GM12878 (cell line): ENCODE data around the gene TFCP2L1. TPM values are rescaled to one million over a fixed set of nuclear protein-coding genes. Genes with fewer than 3 reads are reported as not detected.

ENCODE experiments used
- ATAC-seq: fragments of 200-7000 bp; cut with Tn5 transposase; 3 replicates; pipeline ENCODE4 v1.9.1; 2020; ENCODE audit warnings: mild to moderate bottlenecking, moderate library complexity
- BruUV-seq: library from RNA; stranded (reverse); fragments of 400-500 nt; replicated peaks from 2 replicates; lab custom pipeline; 2021; lab: Mats Ljungman, UMichigan
- CTCF ChIA-PET: fragments of 300-600 bp; sonication (Branson Sonifier 250); formaldehyde crosslinking; extraction: SDS; loops from one replicate; lab custom pipeline; 2021; ENCODE audit warnings: inconsistent platforms; lab: Yijun Ruan, JAX
- POLR2A ChIA-PET: fragments of 350-600 bp; formaldehyde crosslinking; extraction: SDS; loops from one replicate; lab custom pipeline; 2021; ENCODE audit warnings: inconsistent platforms; lab: Charles Lee
- RAD21 ChIA-PET: fragments of 300-600 bp; sonication (Branson Sonifier 250); formaldehyde crosslinking; loops from one replicate; lab custom pipeline; 2023; ENCODE audit warnings: antibody characterized with exemption; ENCODE audit not compliant: unreplicated experiment; lab: Charles Lee
- SMC1A ChIA-PET: fragments of 300-600 bp; sonication (Branson Sonifier 250); formaldehyde crosslinking; loops from one replicate; lab custom pipeline; 2023; ENCODE audit not compliant: unreplicated experiment, uncharacterized antibody; lab: Charles Lee
- DNase-seq: peaks from one replicate; pipeline ENCODE4 v3.0.0-alpha.2; 2011; ENCODE audit warnings: low read depth, low spot score
- FAIRE-seq: peaks from 3 replicates; lab custom pipeline; 2011; peaks lifted over from hg19 to GRCh38; lab: Jason Lieb, UNC
- H2AFZ ChIP-seq: 2 replicates; pipeline ENCODE4 v1.6.0; 2011; ENCODE audit warnings: low read depth, low read length, control low read depth; ENCODE audit not compliant: control insufficient read depth
- H3K27ac ChIP-seq: 2 replicates; pipeline ENCODE4 v1.5.1; 2011; ENCODE audit warnings: control low read depth; ENCODE audit not compliant: control insufficient read depth, insufficient read depth
- H3K27me3 ChIP-seq, 2 experiments: replicated peaks in 1 of 2; 2 replicates each; pipeline versions ENCODE4 v1.6.0 to v1.6.1; 2011; ENCODE audit warnings: low read length in 1 of 2; ENCODE audit not compliant: control insufficient read depth in 2 of 2, insufficient read depth in 2 of 2
- H3K36me3 ChIP-seq, 2 experiments: 2 replicates each; pipeline ENCODE4 v1.5.1; 2011; ENCODE audit warnings: low read length in 1 of 2; ENCODE audit not compliant: control insufficient read depth in 2 of 2, insufficient read depth in 2 of 2
- H3K4me1 ChIP-seq: 2 replicates; pipeline ENCODE4 v1.6.1; 2011; ENCODE audit warnings: mild to moderate bottlenecking, low read length, moderate library complexity, mixed read lengths; ENCODE audit not compliant: control insufficient read depth, insufficient read depth
- H3K4me2 ChIP-seq: 2 replicates; pipeline ENCODE4 v1.6.0; 2011; ENCODE audit warnings: control low read depth; ENCODE audit not compliant: control insufficient read depth, insufficient read depth
- H3K4me3 ChIP-seq: fragments of 200-600 bp; sonication (generic); 2 replicates; pipeline ENCODE4 v1.5.1; 2016
- H3K79me2 ChIP-seq: 2 replicates; pipeline ENCODE4 v1.6.0; 2011; ENCODE audit warnings: low read length; ENCODE audit not compliant: control insufficient read depth, insufficient read depth
- H3K9ac ChIP-seq: 2 replicates; pipeline ENCODE4 v1.8.0; 2011; ENCODE audit warnings: low read length, control low read depth, mixed read lengths; ENCODE audit not compliant: control insufficient read depth, insufficient read depth
- H3K9me3 ChIP-seq: replicated peaks from 3 replicates; pipeline ENCODE4 v1.5.1; 2011; ENCODE audit warnings: mild to moderate bottlenecking, low read length; ENCODE audit not compliant: control insufficient read depth, insufficient read depth
- H4K20me1 ChIP-seq: 2 replicates; pipeline ENCODE4 v1.6.0; 2011; ENCODE audit not compliant: control insufficient read depth, insufficient read depth
- CREM ChIP-seq: IDR thresholded peaks from 2 replicates; pipeline ENCODE4 v1.6.1; 2014; ENCODE audit warnings: antibody characterized with exemption, low read depth
- EP300 ChIP-seq, 2 experiments: fragments of 150-350 bp in 1 of 2; IDR thresholded peaks; 2 replicates each; pipeline ENCODE4 v1.6.1; 2011 to 2012; ENCODE audit warnings: low read depth in 2 of 2, low read length in 2 of 2, borderline replicate concordance in 1 of 2, improper control_type of control experiment in 1 of 2, inconsistent platforms in 1 of 2; ENCODE audit not compliant: control insufficient read depth in 1 of 2
- HCFC1 ChIP-seq: fragments of 150-350 bp; IDR thresholded peaks from 2 replicates; pipeline ENCODE4 v1.6.1; 2014; ENCODE audit warnings: low read length
- IKZF1 ChIP-seq: fragments of 450-650 bp; conservative IDR thresholded peaks from 2 replicates; pipeline ENCODE4 v1.6.1; 2017; ENCODE audit warnings: antibody characterized with exemption, mild to moderate bottlenecking
- LARP7 ChIP-seq: fragments of 450-650 bp; IDR thresholded peaks from 2 replicates; pipeline ENCODE4 v1.6.1; 2017; ENCODE audit warnings: mild to moderate bottlenecking
- MTA2 ChIP-seq: fragments of 450-650 bp; IDR thresholded peaks from 2 replicates; pipeline ENCODE4 v1.6.1; 2016; ENCODE audit warnings: low read depth, mild to moderate bottlenecking, moderate library complexity
- MYC ChIP-seq: IDR thresholded peaks from 2 replicates; pipeline ENCODE4 v1.6.1; 2011; ENCODE audit warnings: mild to moderate bottlenecking, low read length, moderate library complexity, inconsistent platforms; ENCODE audit not compliant: insufficient read depth, insufficient replicate concordance, insufficient read length, severe bottlenecking
- NFXL1 ChIP-seq: fragments of 450-650 bp; IDR thresholded peaks from 2 replicates; pipeline ENCODE4 v1.6.1; 2017; ENCODE audit warnings: antibody characterized with exemption, mild to moderate bottlenecking, borderline replicate concordance
- NRF1 ChIP-seq: conservative IDR thresholded peaks from 2 replicates; pipeline ENCODE4 v1.6.1; 2011; ENCODE audit warnings: mild to moderate bottlenecking, low read depth, low read length, improper control_type of control experiment
- RAD51 ChIP-seq: fragments of 450-650 bp; IDR thresholded peaks from 2 replicates; pipeline ENCODE4 v1.6.1; 2016; ENCODE audit warnings: moderate library complexity, mild to moderate bottlenecking, inconsistent platforms
- SPI1 ChIP-seq: IDR thresholded peaks from 2 replicates; pipeline ENCODE4 v1.6.1; 2011; ENCODE audit warnings: low read depth, mild to moderate bottlenecking, low read length, moderate library complexity, borderline replicate concordance; ENCODE audit not compliant: insufficient read depth
- ZBTB33 ChIP-seq: fragments of 450-650 bp; IDR thresholded peaks from 2 replicates; pipeline ENCODE4 v1.6.1; 2017; ENCODE audit warnings: mild to moderate bottlenecking
- ZSCAN29 ChIP-seq: fragments of 450-650 bp; IDR thresholded peaks from 2 replicates; pipeline ENCODE4 v1.6.1; 2017; ENCODE audit warnings: mild to moderate bottlenecking, moderate library complexity
- WGBS: methylation state at CpG from one replicate; pipeline ENCODE4 v1.1.6; 2016; ENCODE audit warnings: low lambda C conversion rate; ENCODE audit not compliant: insufficient replicate concordance, insufficient coverage; ENCODE audit errors: missing lambda C conversion rate; 5-methylcytosine and 5-hydroxymethylcytosine counted together
- in situ Hi-C: fragments of 300-500 bp; cut with MboI; formaldehyde crosslinking; loops from 9 replicates; pipeline ENCODE4 v1.14.3; 2018; ENCODE audit warnings: mixed read lengths
- intact Hi-C: fragments of 100-400 bp; cut with micrococcal nuclease; formaldehyde crosslinking; loops from one replicate; pipeline ENCODE4 v1.14.2; 2022; ENCODE audit not compliant: unreplicated experiment
- polyA plus RNA-seq, 11 experiments: library from polyadenylated mRNA; depleted of rRNA in 4 of 11; unstranded in 6 of 11; stranded (reverse) in 5 of 11; fragments of >200 nt; fragmentation: Nextera tagmentation in 4 of 11; fragmentation: Illumina TruSeq in 1 of 11; extraction: Ambion mirVana in 4 of 11; extraction: Trizol in 1 of 11; gene quantifications; 1 replicate in 1 of 11; 2 replicates in 10 of 11; pipeline versions ENCODE4 v1.2.1 to v1.2.3, GENCODE V29; 2011 to 2016; ENCODE audit warnings: inconsistent platforms in 2 of 11, missing spikeins in 2 of 11, low read depth in 1 of 11
- total RNA-seq, 4 experiments: library from RNA; depleted of rRNA in 3 of 4; stranded (reverse); fragments of >200 nt in 3 of 4; fragmentation: Illumina TruSeq in 1 of 4; extraction: Trizol in 1 of 4; gene quantifications; 2 replicates each; pipeline versions ENCODE4 v1.2.1 to v1.2.3, GENCODE V29; 2013 to 2021
- TF ChIP-seq, protein P1 (sequence below): fragments of 450-650 bp; IDR thresholded peaks from 2 replicates; pipeline ENCODE4 v1.6.1; 2016; ENCODE audit warnings: mild to moderate bottlenecking

The TFCP2L1 gene
- total and polyA plus RNA-seq, 10 of the 15 experiments (the other 5 are each of a cell fraction or from before 2014, with no cell fraction given): 0.02 to 0.21 (median 0.09) TPM; not detected in 1

- Histone ChIP-seq H4K20me1 (no peaks in the 10 kb centered on the region), H3K36me3 (no peaks in the 10 kb centered on the region), H3K9ac (no peak overlapping the region), H3K4me1 (no peaks in the 10 kb centered on the region), H3K4me3 (no peak overlapping the region), H3K4me2 (no peak overlapping the region), H3K27me3 (no peaks in the 10 kb centered on the region), H3K27ac (no peak overlapping the region), H3K9me3 (no peaks in the 10 kb centered on the region), H3K79me2 (no peaks in the 10 kb centered on the region), H2AFZ (no peak overlapping the region)
- BruUV-seq: no TSS peak
- TF ChIP-seq ZSCAN29 (no peak), MTA2 (no peak), NRF1 (no peak), NFXL1 (no peak), HCFC1 (no peak), ZBTB33 (no peak), SPI1 (no peak), CREM (no peak), IKZF1 (no peak), RAD51 (no peak), EP300 (IDR thresholded peaks at IDR 0.05; ENCODE audit: borderline replicate concordance in 1 of 2, control insufficient read depth in 1 of 2, low read depth in 2 of 2, low read length in 2 of 2) (no peak), LARP7 (no peak), MYC (no peak)
- TF ChIP-seq, protein P1, sequence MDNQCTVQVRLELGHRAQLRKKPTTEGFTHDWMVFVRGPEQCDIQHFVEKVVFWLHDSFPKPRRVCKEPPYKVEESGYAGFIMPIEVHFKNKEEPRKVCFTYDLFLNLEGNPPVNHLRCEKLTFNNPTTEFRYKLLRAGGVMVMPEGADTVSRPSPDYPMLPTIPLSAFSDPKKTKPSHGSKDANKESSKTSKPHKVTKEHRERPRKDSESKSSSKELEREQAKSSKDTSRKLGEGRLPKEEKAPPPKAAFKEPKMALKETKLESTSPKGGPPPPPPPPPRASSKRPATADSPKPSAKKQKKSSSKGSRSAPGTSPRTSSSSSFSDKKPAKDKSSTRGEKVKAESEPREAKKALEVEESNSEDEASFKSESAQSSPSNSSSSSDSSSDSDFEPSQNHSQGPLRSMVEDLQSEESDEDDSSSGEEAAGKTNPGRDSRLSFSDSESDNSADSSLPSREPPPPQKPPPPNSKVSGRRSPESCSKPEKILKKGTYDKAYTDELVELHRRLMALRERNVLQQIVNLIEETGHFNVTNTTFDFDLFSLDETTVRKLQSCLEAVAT: no peak
- ChIA-PET POLR2A (no interaction called here), RAD21 (no interaction called here), CTCF (no interaction called here), SMC1A (no interaction called here)
- intact Hi-C loops (no loop called here), in situ Hi-C loops (no loop called here)
- WGBS: 40% methylated on average over 19 of the region's 19 CpGs
- no peak for FAIRE-seq
- DNase-seq: no peak
- ATAC-seq: no peak
Observed at GRCh38 chr2:121187351-121187981, 97.5 kb downstream of the TFCP2L1 start.
